ENCODE measurements around the gene PLAC8L1. TPM values are rescaled to one million over a fixed set of nuclear protein-coding genes. Genes with fewer than 3 reads are reported as not detected.
"Not testable (repeated sequence)": the region's sequence is repeated elsewhere in the genome, so short reads cannot be mapped to it uniquely, and the experiment has no call there.

PLAC8L1 gene
- total RNA-seq, 2 experiments from 2014 or later, result 0.28 to 2.1 TPM

DNA sequence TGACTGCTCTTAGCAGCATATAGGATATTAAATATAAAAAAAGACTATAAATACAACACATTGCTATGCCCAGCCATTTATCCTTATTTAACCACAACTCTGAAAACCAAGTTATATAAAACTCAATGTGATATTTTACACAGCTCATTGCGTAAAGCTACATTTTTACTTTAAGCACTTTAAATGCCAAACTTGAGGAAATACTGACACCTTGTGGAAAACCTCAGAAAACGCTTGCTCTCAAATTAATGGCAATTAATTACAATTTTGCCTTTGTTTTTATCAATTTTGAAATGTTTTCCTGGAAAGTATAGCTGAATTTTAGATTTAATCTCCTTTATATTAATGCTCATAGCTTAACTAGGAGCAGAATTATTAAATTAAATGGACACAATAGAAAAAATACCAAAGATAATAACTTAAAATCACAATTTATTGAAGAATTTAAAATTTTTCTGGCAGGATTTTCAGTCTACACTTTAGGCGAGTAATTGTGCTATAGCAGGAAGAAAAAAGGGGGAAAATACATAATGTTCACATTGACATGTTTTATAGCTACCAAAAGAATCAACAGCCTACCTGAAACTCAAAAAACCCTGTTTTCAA, 25.2 kb upstream of the PLAC8L1 start:
- H4K20me1 ChIP-seq (ENCODE audit: insufficient read depth, low read length), result no peaks in the 10 kb centered on the region
- no peak overlapping the region for H3K4me3 ChIP-seq (ENCODE audit: low read depth, low read length, poor library complexity, severe bottlenecking)
- peaks cover 98% of the 10 kb centered on the region for H3K36me3 ChIP-seq (ENCODE audit: insufficient read depth, low read length)
- H2AFZ ChIP-seq (ENCODE audit: low read length), result no peak overlapping the region
- H3K9me2 ChIP-seq (ENCODE audit: insufficient read depth, low read length), result no peaks in the 10 kb centered on the region
- no peaks in the 10 kb centered on the region for H3K4me1 ChIP-seq (ENCODE audit: insufficient read depth, low read length, poor library complexity, severe bottlenecking)
- H3K4me2 ChIP-seq (ENCODE audit: low read length), result no peak overlapping the region
- H3K79me2 ChIP-seq (ENCODE audit: insufficient read depth, low read depth, low read length), result no peaks in the 10 kb centered on the region
- TF ChIP-seq CTCF (conservative IDR thresholded peaks at IDR 0.05; ENCODE audit: low read length) (peak; percentile 89), EZH2phosphoT487 (IDR thresholded peaks at IDR 0.05; ENCODE audit: borderline replicate concordance, low read depth, low read length) (no peak)
- POLR2A ChIA-PET, result interaction anchor here (0.6 to 2.3 kb wide), 8 partner anchors 8 to 1668 kb away, joined by 3 to 9 read pairs (median 4); no protein-coding TSS in a partner anchor
- CTCF ChIA-PET (ENCODE audit: unreplicated experiment), result no interaction called here
- DNase-seq (ENCODE audit: low spot score), result peak; percentile 37
- H3K27ac ChIP-seq (ENCODE audit: low read depth, low read length, poor library complexity, severe bottlenecking), result no peak overlapping the region
- H3K9me3 ChIP-seq (ENCODE audit: low read length), result no peaks in the 10 kb centered on the region
- intact Hi-C loops (cut with micrococcal nuclease; ENCODE audit: unreplicated experiment), result loop anchor here (5.0 kb wide), 2 partner anchors 78 to 303 kb away; no protein-coding TSS in a partner anchor
- BruUV-seq (replicated peaks), result no TSS peak

DNA sequence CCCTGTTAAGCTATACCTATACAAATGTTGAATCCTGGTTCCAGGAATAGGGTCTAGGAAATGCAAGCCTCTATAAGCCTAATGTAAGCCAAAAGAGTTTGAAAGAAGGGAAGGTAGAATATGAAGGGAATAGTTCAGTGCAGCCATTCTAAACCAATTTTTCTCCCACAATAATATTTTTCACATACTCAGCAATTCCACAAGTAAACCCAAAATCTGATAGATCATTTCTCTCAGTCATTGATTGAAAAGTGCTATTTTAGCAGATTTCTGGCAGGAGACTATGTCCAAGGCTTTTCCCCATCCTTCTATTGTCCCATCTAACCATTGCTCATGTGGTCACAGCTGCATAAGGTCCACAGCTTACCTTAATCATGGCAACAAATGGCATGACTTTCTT, 20.7 kb upstream of the PLAC8L1 start:
- H3K27ac ChIP-seq (ENCODE audit: low read depth, low read length, poor library complexity, severe bottlenecking), result no peak overlapping the region
- CTCF ChIA-PET (ENCODE audit: unreplicated experiment), result no interaction called here
- no peaks in the 10 kb centered on the region for H3K9me2 ChIP-seq (ENCODE audit: insufficient read depth, low read length)
- H3K4me1 ChIP-seq (ENCODE audit: insufficient read depth, low read length, poor library complexity, severe bottlenecking), result no peaks in the 10 kb centered on the region
- POLR2A ChIA-PET, result interaction anchor here (1.0 to 1.6 kb wide), 2 partner anchors 10 to 24 kb away, joined by 3 read pairs; no protein-coding TSS in a partner anchor
- H2AFZ ChIP-seq (ENCODE audit: low read length), result no peak overlapping the region
- H3K36me3 ChIP-seq (ENCODE audit: insufficient read depth, low read length), result peaks cover 100% of the 10 kb centered on the region
- intact Hi-C loops (cut with micrococcal nuclease; ENCODE audit: unreplicated experiment), result no loop called here
- H4K20me1 ChIP-seq (ENCODE audit: insufficient read depth, low read length), result no peaks in the 10 kb centered on the region
- H3K4me3 ChIP-seq (ENCODE audit: low read depth, low read length, poor library complexity, severe bottlenecking), result no peak overlapping the region
- TF ChIP-seq EZH2phosphoT487 (IDR thresholded peaks at IDR 0.05; ENCODE audit: borderline replicate concordance, low read depth, low read length) (no peak), CTCF (conservative IDR thresholded peaks at IDR 0.05; ENCODE audit: low read length) (no peak)
- no peak for DNase-seq (ENCODE audit: low spot score)
- no peaks in the 10 kb centered on the region for H3K79me2 ChIP-seq (ENCODE audit: insufficient read depth, low read depth, low read length)
- no peak overlapping the region for H3K4me2 ChIP-seq (ENCODE audit: low read length)
- H3K9me3 ChIP-seq (ENCODE audit: low read length), result no peaks in the 10 kb centered on the region
- no TSS peak for BruUV-seq (replicated peaks)

GRCh38 chr5:146124580-146124979, 19.2 kb upstream of the PLAC8L1 start:
- no peak overlapping the region for H3K4me2 ChIP-seq (ENCODE audit: low read length)
- ChIA-PET POLR2A (interaction anchor here (0.7 to 1.3 kb wide), 2 partner anchors 9 to 11 kb away, joined by 3 to 4 read pairs; no protein-coding TSS in a partner anchor), CTCF (ENCODE audit: unreplicated experiment) (no interaction called here)
- H3K4me3 ChIP-seq (ENCODE audit: low read depth, low read length, poor library complexity, severe bottlenecking), result no peak overlapping the region
- H3K79me2 ChIP-seq (ENCODE audit: insufficient read depth, low read depth, low read length), result no peaks in the 10 kb centered on the region
- intact Hi-C loops (cut with micrococcal nuclease; ENCODE audit: unreplicated experiment), result no loop called here
- H3K27ac ChIP-seq (ENCODE audit: low read depth, low read length, poor library complexity, severe bottlenecking), result no peak overlapping the region
- no TSS peak for BruUV-seq (replicated peaks)
- H3K36me3 ChIP-seq (ENCODE audit: insufficient read depth, low read length), result peaks cover 100% of the 10 kb centered on the region
- no peaks in the 10 kb centered on the region for H3K9me2 ChIP-seq (ENCODE audit: insufficient read depth, low read length)
- TF ChIP-seq CTCF (conservative IDR thresholded peaks at IDR 0.05; ENCODE audit: low read length), result no peak
- no peak for TF ChIP-seq EZH2phosphoT487 (IDR thresholded peaks at IDR 0.05; ENCODE audit: borderline replicate concordance, low read depth, low read length)
- no peaks in the 10 kb centered on the region for H3K9me3 ChIP-seq (ENCODE audit: low read length)
- H2AFZ ChIP-seq (ENCODE audit: low read length), result no peak overlapping the region
- H4K20me1 ChIP-seq (ENCODE audit: insufficient read depth, low read length), result no peaks in the 10 kb centered on the region
- no peaks in the 10 kb centered on the region for H3K4me1 ChIP-seq (ENCODE audit: insufficient read depth, low read length, poor library complexity, severe bottlenecking)
- DNase-seq (ENCODE audit: low spot score), result no peak

DNA sequence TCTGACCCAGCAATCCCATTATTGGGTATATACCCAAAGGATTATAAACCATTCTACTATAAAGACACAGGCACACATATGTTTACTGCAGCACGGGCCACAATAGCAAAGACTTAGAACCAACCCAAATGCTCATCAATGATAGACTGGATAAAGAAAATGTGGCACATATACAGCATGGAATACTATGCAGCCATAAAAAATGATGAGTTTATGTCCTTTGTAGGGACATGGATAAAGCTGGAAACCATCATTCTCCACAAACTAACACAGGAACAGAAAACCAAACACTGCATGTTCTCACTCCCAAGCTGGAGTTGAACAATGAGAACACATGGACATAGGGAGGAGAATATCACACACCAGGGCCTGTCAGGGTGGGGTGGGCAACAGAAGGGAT, 16.1 kb upstream of the PLAC8L1 start:
- H3K79me2 ChIP-seq (ENCODE audit: insufficient read depth, low read depth, low read length); intact Hi-C loops (cut with micrococcal nuclease; ENCODE audit: unreplicated experiment); H3K4me3 ChIP-seq (ENCODE audit: low read depth, low read length, poor library complexity, severe bottlenecking); H3K9me2 ChIP-seq (ENCODE audit: insufficient read depth, low read length); H3K27ac ChIP-seq (ENCODE audit: low read depth, low read length, poor library complexity, severe bottlenecking); BruUV-seq (replicated peaks); H2AFZ ChIP-seq (ENCODE audit: low read length); H3K4me2 ChIP-seq (ENCODE audit: low read length); H3K9me3 ChIP-seq (ENCODE audit: low read length); H3K4me1 ChIP-seq (ENCODE audit: insufficient read depth, low read length, poor library complexity, severe bottlenecking); DNase-seq (ENCODE audit: low spot score); CTCF ChIA-PET (ENCODE audit: unreplicated experiment); H4K20me1 ChIP-seq (ENCODE audit: insufficient read depth, low read length): not testable (repeated sequence)
- POLR2A ChIA-PET, result interaction anchor here (2.9 kb wide), 1 partner anchor 13 kb away, joined by 15 read pairs; no protein-coding TSS in a partner anchor
- H3K36me3 ChIP-seq (ENCODE audit: insufficient read depth, low read length), result peaks cover 100% of the 10 kb centered on the region
